IMR-90 (cell line): ENCODE data around the gene KIR2DL4. TPM values are rescaled to one million over a fixed set of nuclear protein-coding genes. Genes with fewer than 3 reads are reported as not detected.

Experiments used
- ATAC-seq: fragments of 200-7000 bp; cut with Tn5 transposase; 2 replicates; pipeline ENCODE4 v1.9.1; 2020; ENCODE audit warnings: low read depth, mild to moderate bottlenecking, moderate library complexity
- BruUV-seq: library from RNA; stranded (reverse); fragments of 400-500 nt; replicated peaks from 2 replicates; lab custom pipeline; 2021; lab: Mats Ljungman, UMichigan
- CTCF ChIA-PET: fragments of 300-600 bp; formaldehyde crosslinking; extraction: SDS; loops from one replicate; lab custom pipeline; 2021; ENCODE audit warnings: antibody characterized with exemption; lab: Yijun Ruan, JAX
- POLR2A ChIA-PET: fragments of 300-600 bp; sonication (Branson Sonifier 250); formaldehyde crosslinking; loops from one replicate; lab custom pipeline; 2022; ENCODE audit warnings: antibody characterized with exemption; ENCODE audit not compliant: unreplicated experiment; lab: Charles Lee
- DNase-seq: peaks from one replicate; pipeline ENCODE4 v3.0.0; 2013
- H2AFZ ChIP-seq: replicated peaks from 2 replicates; pipeline ENCODE3; 2013; ENCODE audit warnings: low read length, mild to moderate bottlenecking; ENCODE audit not compliant: poor library complexity
- H2AK5ac ChIP-seq: 2 replicates; pipeline ENCODE4 v1.6.1; 2013; ENCODE audit warnings: low read depth, low read length, inconsistent platforms
- H2AK9ac ChIP-seq: replicated peaks from 2 replicates; pipeline ENCODE3; 2013; ENCODE audit warnings: mild to moderate bottlenecking, low read depth, low read length, moderate library complexity; ENCODE audit not compliant: poor library complexity
- H2BK120ac ChIP-seq: 2 replicates; pipeline ENCODE4 v1.6.1; 2013; ENCODE audit warnings: low read depth, low read length, inconsistent platforms
- H2BK15ac ChIP-seq: 3 replicates; pipeline ENCODE4 v1.6.1; 2013; ENCODE audit warnings: low read depth, low read length, inconsistent platforms
- H2BK20ac ChIP-seq: 2 replicates; pipeline ENCODE4 v1.6.1; 2013; ENCODE audit warnings: low read depth, mild to moderate bottlenecking, inconsistent platforms, low read length, moderate library complexity
- H2BK5ac ChIP-seq: 2 replicates; pipeline ENCODE4 v1.6.1; 2013; ENCODE audit warnings: mild to moderate bottlenecking, low read depth, low read length, inconsistent platforms; ENCODE audit not compliant: poor library complexity, severe bottlenecking
- H3K14ac ChIP-seq: replicated peaks from 2 replicates; pipeline ENCODE4 v1.6.1; 2013; ENCODE audit warnings: low read depth, low read length, inconsistent platforms
- H3K18ac ChIP-seq: 2 replicates; pipeline ENCODE4 v1.6.1; 2013; ENCODE audit warnings: low read depth, low read length, control low read depth
- H3K23ac ChIP-seq: 2 replicates; pipeline ENCODE4 v1.6.1; 2013; ENCODE audit warnings: low read depth, low read length, inconsistent platforms
- H3K27ac ChIP-seq: 2 replicates; pipeline ENCODE4 v1.5.1; 2013; ENCODE audit warnings: mild to moderate bottlenecking, control low read depth, low read length; ENCODE audit not compliant: insufficient read depth
- H3K27me3 ChIP-seq: 2 replicates; pipeline ENCODE4 v1.6.1; 2013; ENCODE audit warnings: low read length; ENCODE audit not compliant: control insufficient read depth, insufficient read depth
- H3K36me3 ChIP-seq: 2 replicates; pipeline ENCODE4 v1.6.1; 2013; ENCODE audit warnings: low read length, mixed read lengths; ENCODE audit not compliant: control insufficient read depth, insufficient read depth
- H3K4ac ChIP-seq: 2 replicates; pipeline ENCODE4 v1.6.1; 2013; ENCODE audit warnings: low read depth, low read length, inconsistent platforms
- H3K4me1 ChIP-seq: 2 replicates; pipeline ENCODE4 v1.6.1; 2013; ENCODE audit warnings: low read length, mixed read lengths; ENCODE audit not compliant: control insufficient read depth, insufficient read depth
- H3K4me2 ChIP-seq: 2 replicates; pipeline ENCODE4 v1.6.1; 2013; ENCODE audit warnings: low read depth, mild to moderate bottlenecking, control low read depth, low read length, moderate library complexity
- H3K4me3 ChIP-seq: 2 replicates; pipeline ENCODE4 v1.5.1; 2013; ENCODE audit warnings: low read depth, mild to moderate bottlenecking, control low read depth, low read length, moderate library complexity; ENCODE audit not compliant: insufficient read depth
- H3K56ac ChIP-seq: 2 replicates; pipeline ENCODE4 v1.6.1; 2013; ENCODE audit warnings: low read length, inconsistent platforms; ENCODE audit not compliant: insufficient read depth; ENCODE audit errors: extremely low read depth
- H3K79me1 ChIP-seq, 2 experiments: 2 replicates each; pipeline ENCODE4 v1.6.1; 2013; ENCODE audit warnings: low read length in 2 of 2, inconsistent platforms in 1 of 2, low read depth in 1 of 2
- H3K9ac ChIP-seq: 2 replicates; pipeline ENCODE4 v1.6.1; 2013; ENCODE audit warnings: low read depth, low read length, control low read depth
- H3K9me1 ChIP-seq: 2 replicates; pipeline ENCODE4 v1.6.1; 2013; ENCODE audit warnings: low read length, inconsistent platforms; ENCODE audit not compliant: insufficient read depth
- H3K9me3 ChIP-seq: 2 replicates; pipeline ENCODE4 v1.6.1; 2013; ENCODE audit warnings: low read length; ENCODE audit not compliant: control insufficient read depth, insufficient read depth
- H4K20me1 ChIP-seq: 2 replicates; pipeline ENCODE4 v1.6.1; 2013; ENCODE audit warnings: low read length, inconsistent platforms; ENCODE audit not compliant: insufficient read depth
- H4K5ac ChIP-seq: 2 replicates; pipeline ENCODE4 v1.6.1; 2013; ENCODE audit warnings: mild to moderate bottlenecking, low read depth, low read length, control low read depth
- H4K8ac ChIP-seq, 2 experiments: 2 replicates each; pipeline ENCODE4 v1.6.1; 2013; ENCODE audit warnings: low read depth in 2 of 2, low read length in 2 of 2, control low read depth in 1 of 2, inconsistent platforms in 1 of 2
- H4K91ac ChIP-seq: 2 replicates; pipeline ENCODE4 v1.6.1; 2013; ENCODE audit warnings: low read depth, low read length, inconsistent platforms; ENCODE audit not compliant: insufficient read depth
- BHLHE40 ChIP-seq: fragments of 150-350 bp; IDR thresholded peaks from 2 replicates; pipeline ENCODE4 v1.6.1; 2016; ENCODE audit warnings: mild to moderate bottlenecking, low read depth, low read length
- CHD1 ChIP-seq: IDR thresholded peaks from 2 replicates; pipeline ENCODE4 v1.6.1; 2012; ENCODE audit warnings: low read depth, low read length, improper control_type of control experiment
- CTCF ChIP-seq: conservative IDR thresholded peaks from 2 replicates; pipeline ENCODE4 v1.5.1; 2012; ENCODE audit warnings: mild to moderate bottlenecking, low read depth, low read length, improper control_type of control experiment
- FOS ChIP-seq: fragments of 150-350 bp; IDR thresholded peaks from 2 replicates; pipeline ENCODE4 v1.6.1; 2016; ENCODE audit warnings: low read depth, low read length
- MAFK ChIP-seq: IDR thresholded peaks from 2 replicates; pipeline ENCODE4 v1.6.1; 2012; ENCODE audit warnings: low read depth, low read length, improper control_type of control experiment
- MXI1 ChIP-seq: IDR thresholded peaks from 2 replicates; pipeline ENCODE4 v1.6.1; 2012; ENCODE audit warnings: low read depth, mild to moderate bottlenecking, low read length, moderate library complexity, borderline replicate concordance
- NFE2L2 ChIP-seq: fragments of 150-350 bp; IDR thresholded peaks from 2 replicates; pipeline ENCODE4 v1.6.1; 2016; ENCODE audit warnings: low read depth, mild to moderate bottlenecking, low read length
- RAD21 ChIP-seq: IDR thresholded peaks from 2 replicates; pipeline ENCODE4 v1.6.1; 2012; ENCODE audit warnings: low read length, improper control_type of control experiment
- RCOR1 ChIP-seq: IDR thresholded peaks from 2 replicates; pipeline ENCODE4 v1.6.1; 2012; ENCODE audit warnings: mild to moderate bottlenecking, low read length, improper control_type of control experiment; ENCODE audit not compliant: insufficient replicate concordance
- WGBS, 2 experiments: methylation state at CpG; one replicate each; pipeline versions ENCODE4 v1.1.5 to v1.1.7; 2013; ENCODE audit warnings: missing lambda C conversion rate in 2 of 2; ENCODE audit not compliant: insufficient read length in 1 of 2; ENCODE audit errors: extremely low coverage in 2 of 2; 5-methylcytosine and 5-hydroxymethylcytosine counted together
- dilution Hi-C: fragments of 300-500 bp; cut with HindIII; formaldehyde crosslinking; loops from one replicate; pipeline ENCODE4 v1.14.3; 2018; ENCODE audit warnings: low sequenced_read_pairs; ENCODE audit not compliant: unreplicated experiment
- in situ Hi-C: fragments of 300-500 bp; cut with MboI; formaldehyde crosslinking; loops from 3 replicates; pipeline ENCODE4 v1.14.3; 2019; ENCODE audit warnings: low sequenced_read_pairs, inconsistent platforms, mixed read lengths
- intact Hi-C: fragments of 100-400 bp; cut with micrococcal nuclease; formaldehyde crosslinking; loops from 2 replicates; pipeline ENCODE4 v1.10.0; 2022
- polyA plus RNA-seq, 3 experiments: library from polyadenylated mRNA; depleted of rRNA; stranded (reverse); fragments of >200 nt; gene quantifications; 2 replicates each; pipeline ENCODE4 v1.2.3, GENCODE V29; 2012; ENCODE audit warnings: low replicate concordance in 1 of 3
- total RNA-seq: library from RNA; depleted of rRNA; stranded (reverse); fragments of >200 nt; gene quantifications from 2 replicates; pipeline ENCODE4 v1.2.3, GENCODE V29; 2012

Gene KIR2DL4
- total and polyA plus RNA-seq, 2 of the 4 experiments (the other 2 are of a cell fraction) = not detected

DNA sequence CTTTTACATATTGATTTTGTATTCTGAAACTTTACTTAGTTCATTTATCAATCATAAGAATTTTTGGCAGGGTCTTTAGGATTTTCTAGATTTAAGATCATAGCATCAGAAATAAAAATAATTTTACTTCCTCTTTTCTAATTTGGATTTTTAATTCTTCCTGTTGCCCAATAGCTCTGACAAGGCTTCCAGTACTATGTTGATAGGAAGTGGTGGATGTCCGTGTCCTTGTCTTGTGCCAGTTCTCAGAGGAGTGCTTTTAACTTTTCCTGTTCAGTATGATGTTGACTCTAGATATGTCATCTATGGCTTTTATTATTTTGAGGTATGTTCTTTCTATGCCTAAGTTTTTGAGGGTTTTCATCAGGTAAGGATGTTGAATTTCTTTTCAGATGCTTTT is 7.7 kb upstream of the KIR2DL4 start:
- H3K4ac ChIP-seq = no peak overlapping the region
- BruUV-seq = no TSS peak
- no peak overlapping the region for H4K91ac ChIP-seq
- no peak overlapping the region for H3K4me2 ChIP-seq
- intact Hi-C loops = no loop called here
- no peak overlapping the region for H2BK5ac ChIP-seq
- CTCF ChIA-PET = no interaction called here
- H4K8ac ChIP-seq = no peak overlapping the region
- H3K23ac ChIP-seq = no peak overlapping the region
- POLR2A ChIA-PET = no interaction called here
- peaks cover 14% of the 10 kb centered on the region for H3K9me3 ChIP-seq
- no peak overlapping the region for H2AK5ac ChIP-seq
- no peak overlapping the region for H2BK120ac ChIP-seq
- dilution Hi-C loops = no loop called here
- in situ Hi-C loops = no loop called here
- no peak overlapping the region for H3K9ac ChIP-seq
- DNase-seq = no peak
- TF ChIP-seq FOS = no peak
- TF ChIP-seq BHLHE40 = no peak
- no peak for TF ChIP-seq RCOR1
- no peak for TF ChIP-seq RAD21
- TF ChIP-seq NFE2L2 = no peak
- no peak for TF ChIP-seq MAFK
- TF ChIP-seq CHD1 = no peak
- TF ChIP-seq CTCF = no peak
- TF ChIP-seq MXI1 = no peak
- no peaks in the 10 kb centered on the region for H3K79me1 ChIP-seq
- WGBS, 2 experiments = no CpG with 5 or more reads among the region's 1 CpG
- no peak overlapping the region for H3K56ac ChIP-seq
- no peak for ATAC-seq
- no peaks in the 10 kb centered on the region for H4K20me1 ChIP-seq
- H3K14ac ChIP-seq = no peak overlapping the region
- no peaks in the 10 kb centered on the region for H3K4me1 ChIP-seq
- H3K9me1 ChIP-seq = no peaks in the 10 kb centered on the region
- H3K18ac ChIP-seq = no peak overlapping the region
- H3K4me3 ChIP-seq = no peak overlapping the region
- H3K27me3 ChIP-seq = no peaks in the 10 kb centered on the region
- H2BK15ac ChIP-seq = no peak overlapping the region
- H2AFZ ChIP-seq = no peak overlapping the region
- no peak overlapping the region for H2BK20ac ChIP-seq
- no peak overlapping the region for H2AK9ac ChIP-seq
- no peaks in the 10 kb centered on the region for H3K36me3 ChIP-seq
- H4K5ac ChIP-seq = no peak overlapping the region
- H3K27ac ChIP-seq = no peak overlapping the region
